GM18868 (cell line): ENCODE measurements around the gene RASSF1.

Experiments
- ATAC-seq: cut with Tn5 transposase; IDR thresholded peaks from one replicate; pipeline ENCODE4 v1.9.1; 2021; ENCODE audit warnings: mild to moderate bottlenecking, moderate library complexity; ENCODE audit not compliant: unreplicated experiment

The RASSF1 gene

DNA sequence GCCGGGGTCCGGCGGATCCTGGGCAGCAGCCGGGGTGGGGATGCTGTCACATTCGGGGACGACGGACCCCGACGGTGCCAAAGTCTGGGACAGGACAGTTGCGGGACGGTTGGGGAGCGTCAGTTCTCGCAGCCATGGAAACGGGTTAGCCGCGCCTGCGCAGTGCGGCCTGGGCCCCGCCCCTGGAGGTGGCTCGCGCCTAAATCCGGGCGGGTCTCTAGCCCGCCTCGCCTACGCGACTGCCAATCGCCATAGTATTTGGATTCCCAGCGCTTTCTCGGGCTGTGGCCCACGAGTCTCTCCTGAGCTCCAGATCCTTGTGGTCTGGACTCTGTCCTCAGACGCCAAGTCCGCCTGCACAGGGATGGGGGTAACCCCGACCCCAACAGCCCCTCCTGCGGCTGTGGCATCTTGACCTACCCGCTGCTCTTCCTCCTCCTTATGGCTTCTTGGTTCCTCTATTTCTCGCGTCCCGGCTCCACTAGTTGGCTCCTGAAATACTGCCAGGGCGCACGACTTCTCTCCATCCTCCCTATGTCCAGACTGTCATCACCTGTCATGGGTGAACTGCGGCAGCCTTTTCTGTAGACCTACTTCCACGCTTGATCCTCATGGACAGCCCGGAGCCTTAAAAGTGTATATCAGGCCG, 5.1 kb upstream of the RASSF1 start, which contains the start of gene ZMYND10:
Gene ZMYND10 (minus strand): TSS at position 147 of the 649 bp plus-strand sequence. CDS start 153 bp downstream, outside the sequence.
- ATAC-seq = no peak

GRCh38 chr3:50345008-50345407, 4.4 kb upstream of the RASSF1 start:
- ATAC-seq = no peak

- no peak for ATAC-seq
Measured at GRCh38 chr3:50342813-50343633, 2.4 kb upstream of the RASSF1 start.

- no peak for ATAC-seq
Measured at GRCh38 chr3:50341996-50342650, 1.5 kb upstream of the RASSF1 start.

- no peak for ATAC-seq
Measured at GRCh38 chr3:50341537-50341936, 901 bp upstream of the RASSF1 start.

- no peak for ATAC-seq
Measured at GRCh38 chr3:50340147-50340447, 539 bp downstream of the RASSF1 start.

GRCh38 chr3:50339485-50340146, 1.0 kb downstream of the RASSF1 start:
- no peak for ATAC-seq

GRCh38 chr3:50338965-50339364, 1.7 kb downstream of the RASSF1 start:
- no peak for ATAC-seq

DNA sequence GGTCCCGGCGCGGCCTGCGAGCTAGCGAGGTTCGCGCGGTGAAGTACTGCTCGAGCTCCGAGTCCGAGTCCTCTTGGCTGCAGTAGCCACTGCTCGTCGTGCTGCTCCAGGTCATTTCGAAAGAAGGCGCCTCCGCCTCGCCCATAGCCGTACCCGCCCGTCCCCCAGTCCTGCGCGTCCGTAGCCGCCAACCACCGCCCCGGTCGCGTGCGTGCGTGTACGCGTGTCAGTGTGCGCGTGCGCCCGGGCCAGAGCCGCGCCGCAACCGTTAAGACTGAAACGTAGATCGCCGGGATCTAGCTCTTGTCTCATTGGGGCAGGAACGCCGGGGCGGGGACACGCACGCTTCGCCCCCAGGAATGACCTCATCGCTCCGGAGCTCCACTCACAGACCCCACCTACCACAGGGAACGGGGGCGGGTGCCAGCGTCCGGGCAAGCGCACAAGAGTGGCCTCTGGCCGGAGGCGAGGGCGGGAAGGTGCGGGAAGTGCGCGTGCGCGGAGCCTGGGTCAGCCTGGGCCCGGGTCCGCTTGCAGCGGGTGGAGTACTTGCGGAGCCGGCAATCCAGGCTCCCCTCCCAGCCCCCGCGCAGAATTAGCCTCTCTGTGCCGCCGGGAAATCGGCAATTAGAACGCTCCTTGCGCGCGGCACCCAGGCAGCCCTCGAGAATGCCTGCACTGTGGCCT, 3.3 kb downstream of the RASSF1 start:
- peak; percentile 76 for ATAC-seq

- peak; percentile 30 for ATAC-seq
Measured at GRCh38 chr3:50336452-50337174, 4.0 kb downstream of the RASSF1 start.

DNA sequence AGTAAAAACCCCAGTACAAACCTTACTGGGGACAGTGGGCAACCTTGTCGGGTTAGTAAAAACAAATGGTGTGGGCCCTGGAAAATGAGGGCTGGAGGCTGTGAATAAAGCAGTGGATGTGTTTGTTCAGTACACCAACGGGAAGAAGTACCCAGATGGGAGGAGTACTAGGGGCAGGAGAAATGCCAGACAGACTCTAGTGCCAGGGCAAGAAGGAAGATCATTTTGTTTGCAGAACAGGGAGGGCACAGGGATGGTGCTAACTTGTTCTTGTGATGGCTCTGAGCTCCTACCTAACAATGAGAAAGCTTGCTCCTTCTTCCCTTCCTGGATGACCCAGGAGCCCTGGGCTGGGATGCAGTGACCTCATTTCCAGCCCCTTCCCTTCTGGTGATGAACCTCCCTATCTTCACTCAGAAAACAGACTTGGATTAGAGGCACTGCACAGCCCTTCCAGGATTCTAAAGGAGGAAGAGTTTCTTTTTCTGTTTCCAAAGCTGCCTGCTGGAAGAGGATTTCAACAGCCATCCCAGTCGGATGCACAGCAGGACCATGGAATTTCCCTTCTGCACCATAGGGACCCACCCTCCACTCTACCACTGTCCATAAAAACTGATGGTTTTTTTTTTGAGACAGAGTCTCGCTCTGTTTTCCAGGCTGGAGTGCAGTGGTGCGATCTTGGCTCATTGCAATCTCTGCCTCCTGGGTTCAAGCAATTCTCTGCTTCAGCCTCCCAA, 6.1 kb downstream of the RASSF1 start:
- no peak for ATAC-seq

DNA sequence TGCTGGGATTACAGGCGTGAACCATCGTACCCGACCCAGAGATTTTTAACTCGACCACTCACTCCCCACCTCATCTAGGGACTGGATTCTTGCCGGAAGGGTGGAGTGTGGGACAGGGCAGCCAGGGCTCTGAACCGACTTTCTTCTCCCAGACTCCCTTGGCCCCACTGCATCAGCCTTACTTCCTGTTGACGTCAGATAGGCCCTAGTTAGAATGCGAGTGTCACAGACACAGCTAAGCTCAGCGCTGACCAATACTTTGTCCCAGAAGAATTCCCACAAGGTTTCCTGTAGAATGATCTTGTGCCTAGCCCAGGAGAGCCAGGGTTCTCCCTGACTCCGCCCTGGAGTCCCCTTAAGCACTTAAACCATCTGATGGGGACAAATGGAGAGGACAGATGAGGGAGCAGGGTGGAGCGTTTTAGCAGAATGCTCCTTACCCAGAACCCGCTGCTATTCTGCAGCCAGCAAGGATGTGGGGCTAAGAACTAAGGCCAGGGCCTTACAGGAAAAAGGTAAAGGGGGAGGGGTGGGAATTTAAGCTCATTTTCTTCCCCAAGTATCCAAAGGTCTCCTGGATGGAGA, 6.8 kb downstream of the RASSF1 start:
- no peak for ATAC-seq

- no peak for ATAC-seq
Measured at GRCh38 chr3:50331364-50331907, 9.2 kb downstream of the RASSF1 start.

DNA sequence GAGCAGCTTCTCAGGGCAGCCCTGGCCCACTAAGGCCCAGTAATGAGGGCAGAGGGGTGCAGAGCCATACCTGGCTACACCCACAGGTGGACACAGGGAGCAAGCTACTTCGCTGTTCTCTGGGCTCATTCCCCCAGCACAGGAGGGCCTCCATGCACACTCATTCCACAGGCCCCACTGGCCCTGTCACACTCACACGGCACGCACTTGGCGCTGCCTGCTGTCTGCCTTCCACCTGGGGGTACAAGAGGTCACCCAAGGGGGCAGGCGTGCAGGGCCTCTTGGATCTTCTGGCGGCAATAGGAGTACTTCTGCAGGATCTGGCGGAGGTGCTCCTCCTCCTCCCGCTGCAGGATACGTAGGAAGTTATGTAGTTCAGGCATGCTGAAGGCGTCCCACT, 10.3 kb downstream of the RASSF1 start:
- no peak for ATAC-seq

DNA sequence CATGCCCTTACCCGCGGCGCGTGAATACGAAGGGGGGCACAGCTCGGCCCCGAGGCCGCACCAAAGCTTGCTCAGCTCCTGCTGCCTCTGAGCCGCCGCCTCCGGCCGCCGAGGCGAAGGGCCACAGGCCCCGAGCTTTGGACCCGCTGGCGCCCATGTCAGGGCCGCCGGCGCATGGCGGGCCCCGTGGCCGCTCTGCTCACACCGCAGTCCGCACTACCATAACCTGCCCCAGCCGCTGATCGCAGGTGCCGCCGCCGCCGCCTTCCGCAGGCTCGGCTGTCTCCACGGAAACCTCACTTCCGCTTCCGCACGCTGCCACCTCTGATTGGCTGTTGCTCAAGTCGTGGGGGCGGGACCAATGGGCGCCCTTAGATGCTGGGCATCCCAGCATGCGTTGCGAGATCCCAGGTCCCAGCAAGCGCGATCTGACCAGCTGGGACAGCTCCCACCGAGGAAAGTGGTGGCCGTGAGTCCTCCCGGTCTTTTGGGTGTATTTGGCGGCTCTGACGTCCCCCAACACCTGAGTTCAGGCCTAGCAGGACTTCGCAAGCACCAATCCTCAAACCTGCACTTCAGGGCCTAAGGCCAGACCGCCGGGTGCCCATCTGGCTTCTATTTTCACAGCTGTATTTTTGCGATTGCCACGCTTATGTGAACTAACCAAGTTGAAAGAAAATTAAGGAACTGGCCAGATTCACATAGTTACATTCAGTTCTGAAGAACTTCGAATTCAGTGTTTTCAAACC, 12.5 kb downstream of the RASSF1 start, which contains the start of gene TUSC2:
Gene TUSC2 (minus strand): TSS at position 281 of the 749 bp plus-strand sequence. CDS start 124 bp downstream, at position 157.
- ATAC-seq = peak; percentile 95

DNA sequence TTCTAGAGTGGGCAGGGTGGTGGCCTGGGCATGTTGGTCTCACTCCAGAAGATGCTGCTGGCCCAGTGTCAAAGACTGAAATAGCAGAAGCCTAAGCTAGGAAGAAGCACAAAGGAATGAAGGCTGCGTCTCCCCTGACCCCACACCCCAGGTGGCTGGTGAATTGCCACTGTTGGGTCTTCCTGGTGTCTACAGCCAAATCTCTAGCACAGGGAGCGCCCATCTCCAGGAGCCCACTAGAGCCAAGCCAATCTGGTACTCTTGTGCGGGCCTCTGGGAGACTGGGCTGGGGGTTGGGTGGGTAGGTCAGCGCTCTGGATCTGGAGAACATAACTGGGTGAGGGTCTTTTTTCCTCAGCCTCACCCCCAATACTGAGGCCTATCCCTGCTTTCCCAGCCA, 13.5 kb downstream of the RASSF1 start:
- ATAC-seq = no peak

DNA sequence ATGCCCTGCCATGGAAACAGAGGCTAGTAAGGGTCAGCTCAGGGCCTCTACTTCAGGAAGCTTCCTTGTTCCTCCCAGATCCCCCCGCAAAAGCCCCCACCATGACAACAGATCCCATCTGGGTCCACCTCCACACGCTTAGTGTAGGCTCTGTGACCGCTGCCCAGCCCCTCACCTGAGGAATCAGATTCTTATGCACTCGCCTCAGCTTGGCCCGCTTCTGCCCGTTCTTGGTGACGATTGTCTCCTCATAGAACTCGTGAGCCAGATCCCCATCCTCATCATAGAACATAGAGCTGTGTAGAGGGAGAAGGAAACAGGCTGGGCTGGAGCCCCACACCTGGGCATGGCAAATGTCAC, 14.5 kb downstream of the RASSF1 start:
- no peak for ATAC-seq
